ENCODE measurements around the gene ACOT11. TPM values are rescaled to one million over a fixed set of nuclear protein-coding genes. Genes with fewer than 3 reads are reported as not detected.

Gene ACOT11
- total RNA-seq, 1 experiment from 2014 or later: 1.9 TPM

DNA sequence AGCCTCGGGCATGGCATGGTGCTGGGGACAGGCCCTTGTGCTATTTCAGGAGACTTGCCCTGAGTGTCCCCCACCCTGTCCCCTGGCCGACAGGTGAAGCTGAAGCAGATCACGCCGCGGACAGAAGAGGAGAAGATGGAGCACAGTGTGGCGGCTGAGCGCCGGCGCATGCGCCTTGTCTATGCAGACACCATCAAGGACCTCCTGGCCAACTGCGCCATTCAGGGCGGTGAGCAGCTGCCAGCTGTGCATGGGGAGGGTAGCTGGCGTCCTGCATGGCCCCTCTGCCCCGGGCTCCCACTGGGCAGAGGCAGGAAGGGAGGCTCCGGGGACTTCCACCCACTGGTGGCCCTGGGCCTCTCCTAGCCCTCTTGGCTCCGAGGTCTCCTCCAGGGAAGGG lies 46.4 kb downstream of the ACOT11 start:
- H3K4me3 ChIP-seq (ENCODE audit: low read depth in 2 of 2, low read length in 2 of 2): no peak overlapping the region
- H3K4me1 ChIP-seq (ENCODE audit: control insufficient read depth, insufficient read depth, low read length): no peaks in the 10 kb centered on the region
- ChIA-PET POLR2A (no interaction called here), CTCF (interaction anchor here (0.6 kb wide), 2 partner anchors 45 to 419 kb away, joined by 3 read pairs; no protein-coding TSS in a partner anchor)
- H3K27me3 ChIP-seq (ENCODE audit: control insufficient read depth, insufficient read depth, low read length): no peaks in the 10 kb centered on the region
- TF ChIP-seq CTCF (IDR thresholded peaks at IDR 0.05): no peak
- no peak for TF ChIP-seq REST (IDR thresholded peaks at IDR 0.05; ENCODE audit: insufficient read depth in 1 of 2, low read depth in 2 of 2, low read length in 1 of 2)
- no peak for TF ChIP-seq SIN3A (IDR thresholded peaks at IDR 0.05; ENCODE audit: borderline replicate concordance, insufficient read depth, low read depth, low read length)
- no peak for TF ChIP-seq POLR2AphosphoS5 (IDR thresholded peaks at IDR 0.05; ENCODE audit: low read depth, low read length)
- no peak for TF ChIP-seq TCF7L2 (IDR thresholded peaks at IDR 0.05; ENCODE audit: low read depth, low read length)
- no peak for ATAC-seq
- H3K9me3 ChIP-seq (ENCODE audit: control insufficient read depth, insufficient read depth, low read depth, low read length): no peaks in the 10 kb centered on the region
- in situ Hi-C loops (cut with HindIII; ENCODE audit: low pct_unique_long_range_greater_than_20kb, low sequenced_read_pairs): no loop called here
- H3K27ac ChIP-seq (ENCODE audit: low read length): no peak overlapping the region
- no peaks in the 10 kb centered on the region for H3K36me3 ChIP-seq (ENCODE audit: control insufficient read depth, insufficient read depth, low read length)
- no TSS peak for BruUV-seq (replicated peaks)
- DNase-seq (ENCODE audit: low read depth, low spot score): no peak
- intact Hi-C loops (cut with micrococcal nuclease; ENCODE audit: unreplicated experiment): no loop called here

GRCh38 chr1:54595956-54596498 lies 48.0 kb downstream of the ACOT11 start:
- ATAC-seq: no peak
- no peaks in the 10 kb centered on the region for H3K9me3 ChIP-seq (ENCODE audit: control insufficient read depth, insufficient read depth, low read depth, low read length)
- H3K36me3 ChIP-seq (ENCODE audit: control insufficient read depth, insufficient read depth, low read length): no peaks in the 10 kb centered on the region
- TF ChIP-seq SIN3A (IDR thresholded peaks at IDR 0.05; ENCODE audit: borderline replicate concordance, insufficient read depth, low read depth, low read length) (no peak), CTCF (IDR thresholded peaks at IDR 0.05) (no peak), TCF7L2 (IDR thresholded peaks at IDR 0.05; ENCODE audit: low read depth, low read length) (no peak), REST (IDR thresholded peaks at IDR 0.05; ENCODE audit: insufficient read depth in 1 of 2, low read depth in 2 of 2, low read length in 1 of 2) (no peak), POLR2AphosphoS5 (IDR thresholded peaks at IDR 0.05; ENCODE audit: low read depth, low read length) (no peak)
- intact Hi-C loops (cut with micrococcal nuclease; ENCODE audit: unreplicated experiment): no loop called here
- H3K4me3 ChIP-seq (ENCODE audit: low read depth in 2 of 2, low read length in 2 of 2): no peak overlapping the region
- H3K27me3 ChIP-seq (ENCODE audit: control insufficient read depth, insufficient read depth, low read length): no peaks in the 10 kb centered on the region
- H3K4me1 ChIP-seq (ENCODE audit: control insufficient read depth, insufficient read depth, low read length): no peaks in the 10 kb centered on the region
- ChIA-PET POLR2A (no interaction called here), CTCF (no interaction called here)
- DNase-seq (ENCODE audit: low read depth, low spot score): no peak
- no TSS peak for BruUV-seq (replicated peaks)
- in situ Hi-C loops (cut with HindIII; ENCODE audit: low pct_unique_long_range_greater_than_20kb, low sequenced_read_pairs): no loop called here
- H3K27ac ChIP-seq (ENCODE audit: low read length): no peak overlapping the region
